Upper lobe of left lung (tissue), 4 donors: ENCODE measurements around the gene MED22.

ENCODE experiments used
- CTCF ChIP-seq, 6 experiments: fragments of 450-650 bp in 4 of 6; fragments of 200-600 bp in 2 of 6; sonication (generic) in 2 of 6; IDR thresholded peaks; one replicate each; pipeline ENCODE4 v1.5.1; 2016 to 2019; ENCODE audit warnings: antibody characterized with exemption in 6 of 6
- EP300 ChIP-seq, 4 donors: sonication (generic); formaldehyde crosslinking; IDR thresholded peaks; one replicate each; pipeline ENCODE4 v1.5.1; 2017; ENCODE audit warnings: antibody characterized with exemption in 4 of 4, control low read depth in 2 of 4
- POLR2A ChIP-seq, 4 donors: fragments of 450-650 bp; IDR thresholded peaks; one replicate each; pipeline ENCODE4 v1.5.1; 2016 to 2017; ENCODE audit warnings: antibody characterized with exemption in 4 of 4, mild to moderate bottlenecking in 2 of 4
- POLR2AphosphoS5 ChIP-seq, 2 donors: sonication (generic); formaldehyde crosslinking; IDR thresholded peaks; one replicate each; pipeline ENCODE4 v1.5.1; 2017; ENCODE audit warnings: antibody characterized with exemption in 2 of 2

GRCh38 chr9:133375116-133375723 lies 27.3 kb upstream of the MED22 start:
- peak in 1 of 2 donors; percentile 26 for TF ChIP-seq POLR2AphosphoS5 (IDR thresholded peaks at IDR 0.05)
- TF ChIP-seq CTCF (IDR thresholded peaks at IDR 0.05), result no peak
- TF ChIP-seq EP300 (IDR thresholded peaks at IDR 0.05), result no peak
- no peak for TF ChIP-seq POLR2A (IDR thresholded peaks at IDR 0.05)
